ENCODE measurements around the gene NPL.

DNA sequence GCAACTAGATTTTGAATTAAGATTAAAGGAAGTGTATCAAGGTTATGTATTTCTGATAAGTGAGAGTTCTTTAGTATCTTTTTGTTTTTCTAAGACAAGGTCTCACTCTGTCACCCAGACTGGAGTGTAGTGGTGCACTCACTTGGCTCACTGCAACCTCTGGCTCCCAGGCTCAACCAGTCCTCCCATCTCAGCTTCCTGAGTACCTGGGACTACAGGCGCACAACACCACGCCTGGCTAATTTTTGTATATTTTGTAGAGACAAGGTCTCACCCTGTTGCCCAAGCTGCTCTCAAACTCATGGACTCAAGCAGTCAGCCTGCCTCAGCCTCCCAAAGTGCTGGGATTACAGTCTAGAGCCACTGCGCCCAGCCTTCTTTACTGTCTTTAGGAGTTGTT lies 83.3 kb downstream of the NPL start:
- TF ChIP-seq, protein P1, sequence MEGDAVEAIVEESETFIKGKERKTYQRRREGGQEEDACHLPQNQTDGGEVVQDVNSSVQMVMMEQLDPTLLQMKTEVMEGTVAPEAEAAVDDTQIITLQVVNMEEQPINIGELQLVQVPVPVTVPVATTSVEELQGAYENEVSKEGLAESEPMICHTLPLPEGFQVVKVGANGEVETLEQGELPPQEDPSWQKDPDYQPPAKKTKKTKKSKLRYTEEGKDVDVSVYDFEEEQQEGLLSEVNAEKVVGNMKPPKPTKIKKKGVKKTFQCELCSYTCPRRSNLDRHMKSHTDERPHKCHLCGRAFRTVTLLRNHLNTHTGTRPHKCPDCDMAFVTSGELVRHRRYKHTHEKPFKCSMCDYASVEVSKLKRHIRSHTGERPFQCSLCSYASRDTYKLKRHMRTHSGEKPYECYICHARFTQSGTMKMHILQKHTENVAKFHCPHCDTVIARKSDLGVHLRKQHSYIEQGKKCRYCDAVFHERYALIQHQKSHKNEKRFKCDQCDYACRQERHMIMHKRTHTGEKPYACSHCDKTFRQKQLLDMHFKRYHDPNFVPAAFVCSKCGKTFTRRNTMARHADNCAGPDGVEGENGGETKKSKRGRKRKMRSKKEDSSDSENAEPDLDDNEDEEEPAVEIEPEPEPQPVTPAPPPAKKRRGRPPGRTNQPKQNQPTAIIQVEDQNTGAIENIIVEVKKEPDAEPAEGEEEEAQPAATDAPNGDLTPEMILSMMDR (IDR thresholded peaks at IDR 0.05 in 8 of 11, conservative IDR thresholded peaks at IDR 0.05 in 3 of 11), result no peak
- TF ChIP-seq POLR2A (IDR thresholded peaks at IDR 0.05), result no peak

Data from spleen (tissue), 7 donors.